SK-N-SH treated with all-trans-retinoic acid at 6 μM for 48 hours (cell line): Measurements from ENCODE around the gene TSPAN14.

Source experiments
- ATAC-seq: fragments of 200-7000 bp; cut with Tn5 transposase; 3 replicates; pipeline ENCODE4 v1.9.1; 2020; ENCODE audit warnings: mild to moderate bottlenecking, moderate library complexity
- ARNTL ChIP-seq: fragments of 450-650 bp; formaldehyde crosslinking; IDR thresholded peaks from 2 replicates; pipeline ENCODE4 v1.5.0; 2020; ENCODE audit warnings: low read depth, mild to moderate bottlenecking, moderate library complexity, borderline replicate concordance
- BACH2 ChIP-seq: fragments of 250-450 bp; sonication (Bioruptor Pico); IDR thresholded peaks from 2 replicates; pipeline ENCODE4 v1.9.0; 2021; ENCODE audit warnings: mild to moderate bottlenecking, borderline replicate concordance
- CREB5 ChIP-seq: fragments of 250-450 bp; sonication (Bioruptor Pico); IDR thresholded peaks from 2 replicates; pipeline ENCODE4 v1.5.1; 2020; ENCODE audit warnings: low read depth, mild to moderate bottlenecking, moderate library complexity
- CSDC2 ChIP-seq: fragments of 250-450 bp; sonication (Bioruptor Pico); IDR thresholded peaks from 2 replicates; pipeline ENCODE4 v1.5.0; 2020; ENCODE audit warnings: mild to moderate bottlenecking, moderate library complexity
- GLIS3 ChIP-seq: fragments of 250-450 bp; sonication (Bioruptor Pico); IDR thresholded peaks from 2 replicates; pipeline ENCODE4 v1.5.0; 2020; ENCODE audit warnings: mild to moderate bottlenecking, moderate library complexity
- ISL1 ChIP-seq: fragments of 250-450 bp; sonication (Bioruptor Pico); IDR thresholded peaks from 2 replicates; pipeline ENCODE4 v2.1.2; 2022; ENCODE audit warnings: mild to moderate bottlenecking, moderate library complexity
- OSR1 ChIP-seq: fragments of 250-450 bp; sonication (Bioruptor Pico); IDR thresholded peaks from 2 replicates; pipeline ENCODE4 v1.8.0; 2022; ENCODE audit warnings: moderate library complexity, mild to moderate bottlenecking, inconsistent platforms
- PPARA ChIP-seq: fragments of 250-450 bp; sonication (Bioruptor Pico); IDR thresholded peaks from 2 replicates; pipeline ENCODE4 v1.5.0; 2020; ENCODE audit warnings: mild to moderate bottlenecking, borderline replicate concordance
- RARB ChIP-seq: fragments of 250-450 bp; sonication (Bioruptor Pico); IDR thresholded peaks from 2 replicates; pipeline ENCODE4 v1.8.0; 2021; ENCODE audit warnings: mild to moderate bottlenecking, moderate library complexity
- TCF4 ChIP-seq: fragments of 250-450 bp; sonication (Bioruptor Pico); IDR thresholded peaks from 2 replicates; pipeline ENCODE4 v1.8.0; 2021; ENCODE audit warnings: mild to moderate bottlenecking, moderate library complexity, borderline replicate concordance
- TOX ChIP-seq: fragments of 250-450 bp; sonication (Bioruptor Pico); IDR thresholded peaks from 2 replicates; pipeline ENCODE4 v1.8.0; 2021; ENCODE audit warnings: mild to moderate bottlenecking, moderate library complexity, borderline replicate concordance
- ZFP30 ChIP-seq: fragments of 450-650 bp; formaldehyde crosslinking; IDR thresholded peaks from 2 replicates; pipeline ENCODE4 v1.5.0; 2022; ENCODE audit warnings: mild to moderate bottlenecking, moderate library complexity
- ZNF70 ChIP-seq: fragments of 450-650 bp; formaldehyde crosslinking; IDR thresholded peaks from 2 replicates; pipeline ENCODE4 v1.5.0; 2020; ENCODE audit warnings: mild to moderate bottlenecking, moderate library complexity
- TF ChIP-seq, protein P1 (sequence below): fragments of 250-450 bp; sonication (Bioruptor Pico); IDR thresholded peaks from 2 replicates; pipeline ENCODE4 v1.5.0; 2020; ENCODE audit warnings: mild to moderate bottlenecking, moderate library complexity
- TF ChIP-seq, protein P2 (sequence below): fragments of 250-450 bp; sonication (Bioruptor Pico); IDR thresholded peaks from 2 replicates; pipeline ENCODE4 v1.8.0; 2021; ENCODE audit warnings: low read depth, mild to moderate bottlenecking, moderate library complexity, borderline replicate concordance
- TF ChIP-seq, protein P3 (sequence below): fragments of 250-450 bp; sonication (Bioruptor Pico); IDR thresholded peaks from 2 replicates; pipeline ENCODE4 v1.8.0; 2020; ENCODE audit warnings: mild to moderate bottlenecking, moderate library complexity, borderline replicate concordance

TSPAN14 gene

GRCh38 chr10:80540618-80540980, 86.5 kb downstream of the TSPAN14 start:
- ATAC-seq, result no peak

DNA sequence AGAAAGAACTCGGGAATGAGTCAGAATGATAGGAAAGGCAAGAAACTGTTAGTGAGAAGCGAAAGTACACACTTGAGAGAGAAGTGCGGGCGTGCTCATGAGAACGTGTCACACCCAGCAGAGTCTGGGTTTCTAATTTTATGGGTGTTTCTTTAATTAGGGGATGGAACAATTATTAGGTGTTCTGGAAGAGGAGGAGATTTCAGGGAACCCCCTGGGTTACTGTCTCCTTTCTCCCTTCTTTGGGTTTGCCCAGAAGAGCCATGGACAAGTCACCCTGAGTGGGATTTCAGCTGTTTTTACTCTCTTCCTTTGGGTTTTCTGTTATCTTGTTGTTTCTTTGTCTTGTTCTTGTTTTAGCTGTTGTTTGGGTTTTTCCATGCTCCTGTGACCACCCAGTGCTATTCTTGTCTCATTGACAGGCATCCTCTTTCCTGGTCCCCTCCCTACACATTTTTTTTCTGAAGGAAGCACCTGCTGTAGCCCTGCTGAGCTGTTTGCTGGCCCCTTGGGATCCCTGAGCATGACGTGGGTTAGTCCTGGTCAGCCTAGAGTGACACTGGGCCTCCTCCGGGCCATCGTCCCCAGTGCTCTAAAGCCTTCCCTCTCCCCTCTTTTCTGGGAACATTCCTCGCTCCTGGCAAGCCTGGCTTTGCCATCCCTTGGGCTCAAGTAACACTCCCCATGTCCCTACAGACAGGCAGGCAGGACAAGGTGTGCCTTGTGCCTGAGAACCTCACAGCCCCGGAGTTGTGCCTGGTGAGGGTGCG, 87.1 kb downstream of the TSPAN14 start:
- TF ChIP-seq ZNF70 (no peak), CREB5 (no peak), ZFP30 (CRISPR knock-in tag) (no peak), TOX (CRISPR knock-in tag) (no peak), RARB (CRISPR knock-in tag) (no peak), ISL1 (CRISPR knock-in tag) (no peak), BACH2 (CRISPR knock-in tag) (no peak), OSR1 (CRISPR knock-in tag) (no peak), ARNTL (CRISPR knock-in tag) (no peak)
- TF ChIP-seq, protein P1, sequence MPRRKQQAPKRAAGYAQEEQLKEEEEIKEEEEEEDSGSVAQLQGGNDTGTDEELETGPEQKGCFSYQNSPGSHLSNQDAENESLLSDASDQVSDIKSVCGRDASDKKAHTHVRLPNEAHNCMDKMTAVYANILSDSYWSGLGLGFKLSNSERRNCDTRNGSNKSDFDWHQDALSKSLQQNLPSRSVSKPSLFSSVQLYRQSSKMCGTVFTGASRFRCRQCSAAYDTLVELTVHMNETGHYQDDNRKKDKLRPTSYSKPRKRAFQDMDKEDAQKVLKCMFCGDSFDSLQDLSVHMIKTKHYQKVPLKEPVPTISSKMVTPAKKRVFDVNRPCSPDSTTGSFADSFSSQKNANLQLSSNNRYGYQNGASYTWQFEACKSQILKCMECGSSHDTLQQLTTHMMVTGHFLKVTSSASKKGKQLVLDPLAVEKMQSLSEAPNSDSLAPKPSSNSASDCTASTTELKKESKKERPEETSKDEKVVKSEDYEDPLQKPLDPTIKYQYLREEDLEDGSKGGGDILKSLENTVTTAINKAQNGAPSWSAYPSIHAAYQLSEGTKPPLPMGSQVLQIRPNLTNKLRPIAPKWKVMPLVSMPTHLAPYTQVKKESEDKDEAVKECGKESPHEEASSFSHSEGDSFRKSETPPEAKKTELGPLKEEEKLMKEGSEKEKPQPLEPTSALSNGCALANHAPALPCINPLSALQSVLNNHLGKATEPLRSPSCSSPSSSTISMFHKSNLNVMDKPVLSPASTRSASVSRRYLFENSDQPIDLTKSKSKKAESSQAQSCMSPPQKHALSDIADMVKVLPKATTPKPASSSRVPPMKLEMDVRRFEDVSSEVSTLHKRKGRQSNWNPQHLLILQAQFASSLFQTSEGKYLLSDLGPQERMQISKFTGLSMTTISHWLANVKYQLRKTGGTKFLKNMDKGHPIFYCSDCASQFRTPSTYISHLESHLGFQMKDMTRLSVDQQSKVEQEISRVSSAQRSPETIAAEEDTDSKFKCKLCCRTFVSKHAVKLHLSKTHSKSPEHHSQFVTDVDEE (CRISPR knock-in tag), result no peak
- TF ChIP-seq, protein P2, sequence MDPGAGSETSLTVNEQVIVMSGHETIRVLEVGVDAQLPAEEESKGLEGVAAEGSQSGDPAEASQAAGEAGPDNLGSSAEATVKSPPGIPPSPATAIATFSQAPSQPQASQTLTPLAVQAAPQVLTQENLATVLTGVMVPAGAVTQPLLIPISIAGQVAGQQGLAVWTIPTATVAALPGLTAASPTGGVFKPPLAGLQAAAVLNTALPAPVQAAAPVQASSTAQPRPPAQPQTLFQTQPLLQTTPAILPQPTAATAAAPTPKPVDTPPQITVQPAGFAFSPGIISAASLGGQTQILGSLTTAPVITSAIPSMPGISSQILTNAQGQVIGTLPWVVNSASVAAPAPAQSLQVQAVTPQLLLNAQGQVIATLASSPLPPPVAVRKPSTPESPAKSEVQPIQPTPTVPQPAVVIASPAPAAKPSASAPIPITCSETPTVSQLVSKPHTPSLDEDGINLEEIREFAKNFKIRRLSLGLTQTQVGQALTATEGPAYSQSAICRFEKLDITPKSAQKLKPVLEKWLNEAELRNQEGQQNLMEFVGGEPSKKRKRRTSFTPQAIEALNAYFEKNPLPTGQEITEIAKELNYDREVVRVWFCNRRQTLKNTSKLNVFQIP, result no peak
- TF ChIP-seq, protein P3, sequence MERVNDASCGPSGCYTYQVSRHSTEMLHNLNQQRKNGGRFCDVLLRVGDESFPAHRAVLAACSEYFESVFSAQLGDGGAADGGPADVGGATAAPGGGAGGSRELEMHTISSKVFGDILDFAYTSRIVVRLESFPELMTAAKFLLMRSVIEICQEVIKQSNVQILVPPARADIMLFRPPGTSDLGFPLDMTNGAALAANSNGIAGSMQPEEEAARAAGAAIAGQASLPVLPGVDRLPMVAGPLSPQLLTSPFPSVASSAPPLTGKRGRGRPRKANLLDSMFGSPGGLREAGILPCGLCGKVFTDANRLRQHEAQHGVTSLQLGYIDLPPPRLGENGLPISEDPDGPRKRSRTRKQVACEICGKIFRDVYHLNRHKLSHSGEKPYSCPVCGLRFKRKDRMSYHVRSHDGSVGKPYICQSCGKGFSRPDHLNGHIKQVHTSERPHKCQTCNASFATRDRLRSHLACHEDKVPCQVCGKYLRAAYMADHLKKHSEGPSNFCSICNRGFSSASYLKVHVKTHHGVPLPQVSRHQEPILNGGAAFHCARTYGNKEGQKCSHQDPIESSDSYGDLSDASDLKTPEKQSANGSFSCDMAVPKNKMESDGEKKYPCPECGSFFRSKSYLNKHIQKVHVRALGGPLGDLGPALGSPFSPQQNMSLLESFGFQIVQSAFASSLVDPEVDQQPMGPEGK (CRISPR knock-in tag), result no peak
- ATAC-seq, result no peak

More at GRCh38 chr10:80540618-80540980, 86.5 kb downstream of the TSPAN14 start:
- TF ChIP-seq ZFP30 (CRISPR knock-in tag), result no peak
- no peak for TF ChIP-seq TCF4 (CRISPR knock-in tag)
- no peak for TF ChIP-seq ZNF70
- TF ChIP-seq CREB5, result no peak
- TF ChIP-seq, protein P2, result no peak
- TF ChIP-seq OSR1 (CRISPR knock-in tag), result no peak
- TF ChIP-seq PPARA (CRISPR knock-in tag), result no peak
- no peak for TF ChIP-seq GLIS3 (CRISPR knock-in tag)

GRCh38 chr10:80542053-80542452, 87.9 kb downstream of the TSPAN14 start:
- TF ChIP-seq CSDC2 (CRISPR knock-in tag) (no peak), ARNTL (CRISPR knock-in tag) (no peak), TOX (CRISPR knock-in tag) (no peak), TCF4 (CRISPR knock-in tag) (no peak)
- ATAC-seq, result no peak
